ENCODE data around the gene SLC5A5.

The SLC5A5 gene

GRCh38 chr19:17871878-17872250 lies at the start of gene SLC5A5:
SLC5A5 (plus strand) TSS chr19:17871945; CDS start chr19:17872320, 375 bp downstream.
- DNase-seq (ENCODE audit: low read depth) = no peak

GRCh38 chr19:17824339-17824738 lies 47.4 kb upstream of the SLC5A5 start:
- DNase-seq (ENCODE audit: low read depth) = no peak

GRCh38 chr19:17826508-17827056 lies 45.2 kb upstream of the SLC5A5 start:
- DNase-seq (ENCODE audit: low read depth) = no peak

GRCh38 chr19:17829855-17830566 lies 41.7 kb upstream of the SLC5A5 start:
- DNase-seq (ENCODE audit: low read depth) = no peak

GRCh38 chr19:17830567-17831418 lies 41.0 kb upstream of the SLC5A5 start:
- no peak for DNase-seq (ENCODE audit: low read depth)

- DNase-seq (ENCODE audit: low read depth) = no peak
Observed at GRCh38 chr19:17831419-17831888, 40.3 kb upstream of the SLC5A5 start.

- DNase-seq (ENCODE audit: low read depth) = no peak
Observed at GRCh38 chr19:17832443-17833208, 39.1 kb upstream of the SLC5A5 start.

GRCh38 chr19:17834350-17835181 lies 37.2 kb upstream of the SLC5A5 start:
- no peak for DNase-seq (ENCODE audit: low read depth)

GRCh38 chr19:17835182-17836006 lies 36.4 kb upstream of the SLC5A5 start:
- DNase-seq (ENCODE audit: low read depth) = no peak

- no peak for DNase-seq (ENCODE audit: low read depth)
Observed at GRCh38 chr19:17836530-17836929, 35.2 kb upstream of the SLC5A5 start.

- DNase-seq (ENCODE audit: low read depth) = no peak
Observed at GRCh38 chr19:17837972-17838371, 33.8 kb upstream of the SLC5A5 start.

GRCh38 chr19:17840019-17840418 lies 31.7 kb upstream of the SLC5A5 start:
- no peak for DNase-seq (ENCODE audit: low read depth)

GRCh38 chr19:17841371-17841809 lies 30.4 kb upstream of the SLC5A5 start:
- DNase-seq (ENCODE audit: low read depth) = no peak

- DNase-seq (ENCODE audit: low read depth) = no peak
Observed at GRCh38 chr19:17841810-17842662, 29.7 kb upstream of the SLC5A5 start.

- no peak for DNase-seq (ENCODE audit: low read depth)
Observed at GRCh38 chr19:17842663-17843291, 29.0 kb upstream of the SLC5A5 start.

- no peak for DNase-seq (ENCODE audit: low read depth)
Observed at GRCh38 chr19:17843292-17843827, 28.4 kb upstream of the SLC5A5 start.

- DNase-seq (ENCODE audit: low read depth) = no peak
Observed at GRCh38 chr19:17843908-17844490, 27.7 kb upstream of the SLC5A5 start.

GRCh38 chr19:17846146-17846545 lies 25.6 kb upstream of the SLC5A5 start:
- DNase-seq (ENCODE audit: low read depth) = no peak

Data from GM04503 (cell line).